Tibial artery (tissue), 4 donors: Measurements from ENCODE around the gene FBXO9.

Source experiments
- DNase-seq, 2 donors: peaks; one replicate each; pipeline ENCODE4 v3.0.0-alpha.2; 2019
- H3K27ac ChIP-seq, 2 donors: fragments of 200-600 bp; sonication (generic) in 1 of 2; 1 replicate in 1 of 2; 2 replicates in 1 of 2; pipeline ENCODE4 v1.5.1; 2018 to 2019; ENCODE audit warnings: mild to moderate bottlenecking in 1 of 2
- H3K27me3 ChIP-seq, 2 donors: fragments of 200-600 bp; sonication (generic) in 1 of 2; one replicate each; pipeline versions ENCODE4 v1.5.1 to v1.6.0; 2016 to 2019
- H3K36me3 ChIP-seq, 3 donors: fragments of 200-600 bp; sonication (generic) in 2 of 3; one replicate each; pipeline ENCODE4 v1.5.1; 2016 to 2019; ENCODE audit warnings: mild to moderate bottlenecking in 2 of 3
- H3K4me1 ChIP-seq, 4 donors: fragments of 200-600 bp; sonication (generic) in 2 of 4; 1 replicate in 3 of 4; 2 replicates in 1 of 4; pipeline ENCODE4 v1.5.1; 2016 to 2019
- H3K4me3 ChIP-seq, 2 donors: fragments of 200-600 bp; sonication (generic) in 1 of 2; 1 replicate in 1 of 2; 2 replicates in 1 of 2; pipeline ENCODE4 v1.5.1; 2018 to 2019; ENCODE audit warnings: mild to moderate bottlenecking in 2 of 2
- H3K9me3 ChIP-seq, 3 donors: fragments of 200-600 bp; sonication (generic) in 1 of 3; one replicate each; pipeline ENCODE4 v1.5.1; 2016 to 2019
- intact Hi-C: fragments of 100-400 bp; cut with DNase I; formaldehyde crosslinking; loops from one replicate; pipeline ENCODE4 v1.15.0; 2023; ENCODE audit warnings: low total_unique reads
- TF ChIP-seq, protein P1 (sequence below), 2 experiments: fragments of 200-600 bp in 1 of 2; fragments of 450-650 bp in 1 of 2; IDR thresholded peaks; one replicate each; pipeline ENCODE4 v1.5.1; 2017 to 2019; ENCODE audit warnings: antibody characterized with exemption in 2 of 2, mild to moderate bottlenecking in 1 of 2, moderate library complexity in 1 of 2

FBXO9 gene

DNA sequence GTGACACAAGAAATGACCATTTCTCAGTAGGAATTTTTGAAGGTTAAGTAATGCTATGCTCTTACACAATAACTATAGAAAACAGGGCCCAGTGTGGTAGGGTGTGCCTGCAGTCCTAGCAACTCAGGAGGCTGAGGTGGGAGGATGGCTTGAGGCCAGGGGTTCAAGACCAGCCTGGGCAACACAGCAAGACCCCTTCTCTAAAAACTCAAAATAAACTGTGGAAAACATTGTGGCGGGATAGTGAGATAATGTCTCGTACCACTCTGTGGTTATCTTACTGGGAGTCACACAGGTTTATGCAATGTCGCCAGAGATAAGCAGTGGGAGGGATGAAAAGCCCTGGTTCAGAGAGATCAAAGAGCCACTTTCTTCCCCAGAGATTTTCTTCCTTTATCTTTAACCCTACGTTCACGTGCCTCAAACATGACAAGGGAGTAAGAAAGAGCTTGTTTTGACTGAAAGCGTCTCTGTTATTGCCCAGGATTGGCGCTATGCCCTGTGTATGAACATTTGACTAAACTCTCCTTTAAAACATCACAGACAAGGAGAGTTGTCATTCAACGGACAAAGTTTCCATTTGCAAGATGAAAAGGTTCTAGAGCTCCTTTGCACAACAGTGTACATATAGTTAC is 69.5 kb downstream of the FBXO9 start:
- intact Hi-C loops, result no loop called here
- Histone ChIP-seq H3K36me3 (no peaks in the 10 kb centered on the region), H3K27me3 (peaks cover 0 to 7% of the 10 kb centered on the region in 2 donors), H3K27ac (no peak overlapping the region), H3K4me1 (no peaks in the 10 kb centered on the region), H3K4me3 (no peak overlapping the region), H3K9me3 (no peaks in the 10 kb centered on the region)
- TF ChIP-seq, protein P1, sequence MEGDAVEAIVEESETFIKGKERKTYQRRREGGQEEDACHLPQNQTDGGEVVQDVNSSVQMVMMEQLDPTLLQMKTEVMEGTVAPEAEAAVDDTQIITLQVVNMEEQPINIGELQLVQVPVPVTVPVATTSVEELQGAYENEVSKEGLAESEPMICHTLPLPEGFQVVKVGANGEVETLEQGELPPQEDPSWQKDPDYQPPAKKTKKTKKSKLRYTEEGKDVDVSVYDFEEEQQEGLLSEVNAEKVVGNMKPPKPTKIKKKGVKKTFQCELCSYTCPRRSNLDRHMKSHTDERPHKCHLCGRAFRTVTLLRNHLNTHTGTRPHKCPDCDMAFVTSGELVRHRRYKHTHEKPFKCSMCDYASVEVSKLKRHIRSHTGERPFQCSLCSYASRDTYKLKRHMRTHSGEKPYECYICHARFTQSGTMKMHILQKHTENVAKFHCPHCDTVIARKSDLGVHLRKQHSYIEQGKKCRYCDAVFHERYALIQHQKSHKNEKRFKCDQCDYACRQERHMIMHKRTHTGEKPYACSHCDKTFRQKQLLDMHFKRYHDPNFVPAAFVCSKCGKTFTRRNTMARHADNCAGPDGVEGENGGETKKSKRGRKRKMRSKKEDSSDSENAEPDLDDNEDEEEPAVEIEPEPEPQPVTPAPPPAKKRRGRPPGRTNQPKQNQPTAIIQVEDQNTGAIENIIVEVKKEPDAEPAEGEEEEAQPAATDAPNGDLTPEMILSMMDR (IDR thresholded peaks at IDR 0.05), result no peak
- DNase-seq, result no peak

DNA sequence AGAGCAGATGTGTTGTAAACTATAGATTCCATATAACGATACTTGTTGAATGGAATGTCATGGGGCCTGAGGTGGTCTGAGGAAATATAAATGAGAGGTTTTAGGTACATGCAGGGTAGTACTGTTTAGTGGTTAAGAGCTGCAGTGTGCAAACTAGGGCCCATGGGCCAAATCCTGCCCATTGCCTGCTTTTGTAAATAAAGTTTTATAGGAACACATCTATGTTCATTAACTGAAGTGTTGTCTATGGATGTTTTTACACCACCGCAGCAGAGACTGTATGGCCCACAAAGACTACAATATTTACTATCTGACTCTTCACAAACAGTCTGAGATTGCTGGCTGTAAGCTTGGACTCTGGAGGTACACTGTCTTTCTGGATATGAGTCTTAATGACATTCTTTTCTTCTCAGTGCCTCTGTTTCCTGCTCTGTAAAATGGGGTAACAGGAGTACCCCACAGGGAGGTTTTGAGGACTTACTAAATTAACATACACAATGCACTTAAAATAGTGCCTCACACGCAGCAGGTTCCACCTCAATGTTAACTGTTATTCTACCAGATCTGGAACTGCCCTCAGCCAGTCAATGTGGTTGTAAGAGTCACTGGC is 70.9 kb downstream of the FBXO9 start:
- no peak for DNase-seq
- peaks cover 0 to 7% of the 10 kb centered on the region in 2 donors for H3K27me3 ChIP-seq
- H3K27ac ChIP-seq, result no peak overlapping the region
- intact Hi-C loops, result no loop called here
- TF ChIP-seq, protein P1 (IDR thresholded peaks at IDR 0.05), result no peak
- no peaks in the 10 kb centered on the region for H3K9me3 ChIP-seq
- H3K4me3 ChIP-seq, result no peak overlapping the region
- no peaks in the 10 kb centered on the region for H3K36me3 ChIP-seq
- no peaks in the 10 kb centered on the region for H3K4me1 ChIP-seq

DNA sequence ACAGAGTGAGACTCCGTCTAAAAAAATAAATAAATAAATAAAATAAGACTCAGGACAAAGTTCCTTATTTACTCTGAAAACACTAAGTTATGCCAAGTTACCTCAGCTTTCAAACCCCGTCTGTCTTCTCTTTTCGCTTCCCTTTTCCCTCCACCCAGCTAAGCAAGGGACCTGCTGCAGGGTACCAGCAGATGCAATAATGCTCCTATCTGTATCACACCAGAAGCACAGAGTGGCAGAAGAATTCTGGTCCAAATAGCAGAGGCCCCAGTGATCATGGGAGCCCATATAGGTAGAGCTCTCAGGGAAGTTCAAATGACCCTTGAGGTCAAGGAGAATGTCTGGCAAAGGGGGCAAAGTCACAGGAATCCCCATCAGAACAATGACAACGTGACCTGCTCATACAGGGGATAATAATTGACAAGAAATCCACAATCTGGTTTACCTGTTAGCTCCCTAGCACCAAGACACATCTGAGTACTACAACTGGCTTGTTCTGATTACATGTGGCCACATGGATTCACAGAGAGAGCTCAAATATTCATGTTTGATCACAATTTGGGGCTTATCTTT is 74.7 kb downstream of the FBXO9 start:
- no peak overlapping the region for H3K27ac ChIP-seq
- no peaks in the 10 kb centered on the region for H3K36me3 ChIP-seq
- H3K27me3 ChIP-seq, result peaks cover 0 to 3% of the 10 kb centered on the region in 2 donors
- no peak overlapping the region for H3K4me3 ChIP-seq
- no peaks in the 10 kb centered on the region for H3K4me1 ChIP-seq
- no peaks in the 10 kb centered on the region for H3K9me3 ChIP-seq
- no peak for DNase-seq
- TF ChIP-seq, protein P1 (IDR thresholded peaks at IDR 0.05), result no peak
- intact Hi-C loops, result no loop called here

DNA sequence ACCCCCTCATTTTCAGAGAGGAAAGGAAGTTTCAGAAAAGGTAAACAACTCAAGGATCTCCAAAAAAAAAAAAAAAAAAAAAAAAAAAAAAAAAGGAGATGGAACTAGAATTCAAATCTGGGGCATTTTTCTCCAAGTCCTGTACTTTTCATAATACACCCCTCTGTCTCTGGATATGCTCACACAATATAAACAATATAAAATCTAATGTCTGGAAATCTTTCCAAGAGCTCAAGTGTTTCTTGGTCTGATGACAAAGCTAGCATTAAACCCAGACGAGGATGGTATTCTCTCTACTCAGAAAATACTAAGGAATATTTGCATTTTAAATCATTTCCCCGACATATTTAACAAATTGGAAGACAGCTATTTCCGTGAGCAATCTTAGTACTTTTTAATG is 77.6 kb downstream of the FBXO9 start:
- intact Hi-C loops, result no loop called here
- Histone ChIP-seq H3K27me3 (no peaks in the 10 kb centered on the region), H3K9me3 (no peaks in the 10 kb centered on the region), H3K4me1 (no peaks in the 10 kb centered on the region), H3K36me3 (no peaks in the 10 kb centered on the region), H3K27ac (no peak overlapping the region), H3K4me3 (no peak overlapping the region)
- TF ChIP-seq, protein P1 (IDR thresholded peaks at IDR 0.05), result no peak
- DNase-seq, result no peak

DNA sequence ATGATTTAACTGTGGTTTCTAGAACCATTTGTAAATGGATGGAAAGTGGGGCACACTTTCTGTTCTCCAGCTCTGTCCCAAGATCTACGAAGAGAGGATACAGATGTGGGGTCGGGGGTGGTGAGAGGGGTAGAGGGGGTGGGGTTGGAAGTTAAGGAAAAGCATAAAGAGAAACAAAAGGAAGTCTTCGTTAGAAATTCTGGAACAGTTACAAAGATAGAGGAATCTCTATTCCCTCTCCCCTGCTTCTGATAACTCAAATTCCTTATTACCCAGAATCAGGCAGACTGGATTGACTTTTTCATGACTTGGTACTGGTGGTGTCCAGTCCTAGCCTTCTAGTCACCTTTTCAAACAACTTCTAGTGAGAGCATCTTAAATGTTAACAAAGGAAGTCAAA is 78.5 kb downstream of the FBXO9 start:
- intact Hi-C loops, result no loop called here
- Histone ChIP-seq H3K4me3 (no peak overlapping the region), H3K27ac (no peak overlapping the region), H3K4me1 (no peaks in the 10 kb centered on the region), H3K27me3 (no peaks in the 10 kb centered on the region), H3K36me3 (no peaks in the 10 kb centered on the region), H3K9me3 (no peaks in the 10 kb centered on the region)
- DNase-seq, result no peak
- TF ChIP-seq, protein P1 (IDR thresholded peaks at IDR 0.05), result no peak
